Esophagus squamous epithelium (tissue), 5 donors: Measurements from ENCODE around the gene TMEM198. TPM values are rescaled to one million over a fixed set of nuclear protein-coding genes. Genes with fewer than 3 reads are reported as not detected.
A peak's percentile ranks its signal among the peaks of the same experiment; 100 is the strongest.

ENCODE experiments used
- DNase-seq: peaks from one replicate; lab custom pipeline; 2025; lab: John Stamatoyannopoulos, UW
- H3K27ac ChIP-seq, 4 donors: fragments of 200-600 bp; sonication (generic); one replicate each; pipeline ENCODE4 v1.5.1; 2016 to 2019; ENCODE audit warnings: mild to moderate bottlenecking in 1 of 4
- H3K27me3 ChIP-seq, 4 donors: fragments of 200-600 bp; sonication (generic); 1 replicate in 3 of 4; 2 replicates in 1 of 4; pipeline versions ENCODE4 v1.5.1 to v1.6.0; 2017 to 2021; ENCODE audit warnings: antibody characterized with exemption in 1 of 4
- H3K36me3 ChIP-seq, 3 donors: fragments of 200-600 bp; sonication (generic); one replicate each; pipeline ENCODE4 v1.5.1; 2016 to 2019
- H3K4me1 ChIP-seq, 3 donors: fragments of 200-600 bp; sonication (generic); one replicate each; pipeline ENCODE4 v1.5.1; 2017 to 2019
- H3K4me3 ChIP-seq, 4 donors: fragments of 200-600 bp; sonication (generic); 1 replicate in 3 of 4; 2 replicates in 1 of 4; pipeline ENCODE4 v1.5.1; 2016 to 2019; ENCODE audit warnings: mild to moderate bottlenecking in 2 of 4, moderate library complexity in 1 of 4
- H3K9me3 ChIP-seq, 3 donors: fragments of 200-600 bp; sonication (generic); one replicate each; pipeline ENCODE4 v1.5.1; 2016 to 2019
- CTCF ChIP-seq, 6 experiments: fragments of 450-650 bp in 4 of 6; fragments of 200-600 bp in 2 of 6; sonication (generic) in 2 of 6; IDR thresholded peaks; one replicate each; pipeline ENCODE4 v1.5.1; 2016 to 2019; ENCODE audit warnings: antibody characterized with exemption in 6 of 6, mild to moderate bottlenecking in 4 of 6, moderate library complexity in 4 of 6
- POLR2A ChIP-seq, 4 donors: fragments of 450-650 bp; IDR thresholded peaks; one replicate each; pipeline ENCODE4 v1.6.1; 2017; ENCODE audit warnings: antibody characterized with exemption in 4 of 4, mild to moderate bottlenecking in 4 of 4, moderate library complexity in 3 of 4
- WGBS, 2 donors: methylation state at CpG; one replicate each; pipeline ENCODE4 v1.1.5; 2018; 5-methylcytosine and 5-hydroxymethylcytosine counted together
- intact Hi-C: fragments of 100-400 bp; cut with DNase I; formaldehyde crosslinking; loops from one replicate; pipeline ENCODE4 v1.15.0; 2022
- total RNA-seq, 4 donors: library from RNA; depleted of rRNA; stranded (reverse); fragments of >200 nt; gene quantifications; one replicate each; pipeline ENCODE4 v1.1.0, GENCODE V29; 2016
- donor health status: DM: yes; HTN: yes; CAD: no.

TMEM198 gene
- total RNA-seq, 4 donors from 2014 or later: 0.62 to 0.87 (median 0.78) TPM

GRCh38 chr2:219557320-219557719, 13.5 kb downstream of the TMEM198 start:
- peaks cover 0 to 23% (median 3%) of the 10 kb centered on the region in 4 donors for H3K27me3 ChIP-seq
- peaks cover 0 to 11% (median 0%) of the 10 kb centered on the region in 3 donors for H3K36me3 ChIP-seq
- 90 to 97% methylated on average over 7 to 8 of the region's 21 CpGs for WGBS, 2 donors
- intact Hi-C loops: no loop called here
- H3K4me3 ChIP-seq: no peak overlapping the region
- H3K27ac ChIP-seq: no peak overlapping the region
- TF ChIP-seq CTCF (IDR thresholded peaks at IDR 0.05) (no peak), POLR2A (IDR thresholded peaks at IDR 0.05) (no peak)
- H3K9me3 ChIP-seq: no peaks in the 10 kb centered on the region
- DNase-seq: no peak
- peaks cover 6 to 20% (median 10%) of the 10 kb centered on the region in 3 donors for H3K4me1 ChIP-seq

GRCh38 chr2:219557791-219558785, 14.3 kb downstream of the TMEM198 start:
- TF ChIP-seq POLR2A (IDR thresholded peaks at IDR 0.05) (no peak), CTCF (IDR thresholded peaks at IDR 0.05) (no peak)
- H3K4me1 ChIP-seq: peaks cover 2 to 12% (median 5%) of the 10 kb centered on the region in 3 donors
- peaks cover 0 to 18% (median 0%) of the 10 kb centered on the region in 3 donors for H3K36me3 ChIP-seq
- intact Hi-C loops: no loop called here
- H3K27me3 ChIP-seq: peaks cover 0 to 16% (median 2%) of the 10 kb centered on the region in 4 donors
- no peaks in the 10 kb centered on the region for H3K9me3 ChIP-seq
- 95% methylated on average over 6 of the region's 25 CpGs; no CpG with 5 or more reads in 1 of the 2 donors for WGBS, 2 donors
- no peak for DNase-seq
- H3K27ac ChIP-seq: no peak overlapping the region
- H3K4me3 ChIP-seq: no peak overlapping the region

GRCh38 chr2:219559156-219559915, 15.5 kb downstream of the TMEM198 start:
- H3K27me3 ChIP-seq: peaks cover 0 to 3% (median 0%) of the 10 kb centered on the region in 4 donors
- peaks cover 0 to 7% (median 0%) of the 10 kb centered on the region in 3 donors for H3K4me1 ChIP-seq
- no peak for DNase-seq
- 82 to 88% methylated on average over 18 to 20 of the region's 20 CpGs for WGBS, 2 donors
- no peaks in the 10 kb centered on the region for H3K9me3 ChIP-seq
- peaks cover 0 to 26% (median 0%) of the 10 kb centered on the region in 3 donors for H3K36me3 ChIP-seq
- no peak overlapping the region for H3K27ac ChIP-seq
- H3K4me3 ChIP-seq: no peak overlapping the region
- TF ChIP-seq POLR2A (IDR thresholded peaks at IDR 0.05): no peak
- TF ChIP-seq CTCF (IDR thresholded peaks at IDR 0.05): no peak
- intact Hi-C loops: no loop called here

GRCh38 chr2:219560037-219560892, 16.4 kb downstream of the TMEM198 start:
- Histone ChIP-seq H3K36me3 (peaks cover 0 to 26% (median 0%) of the 10 kb centered on the region in 3 donors), H3K9me3 (no peaks in the 10 kb centered on the region), H3K4me1 (peaks cover 0 to 7% (median 0%) of the 10 kb centered on the region in 3 donors), H3K27me3 (no peaks in the 10 kb centered on the region), H3K27ac (no peak overlapping the region), H3K4me3 (no peak overlapping the region)
- 33 to 40% methylated on average over 4 to 5 of the region's 8 CpGs for WGBS, 2 donors
- TF ChIP-seq POLR2A (IDR thresholded peaks at IDR 0.05): no peak
- TF ChIP-seq CTCF (IDR thresholded peaks at IDR 0.05): peak; percentile 21 to 85 (median 34)
- intact Hi-C loops: no loop called here
- no peak for DNase-seq
